ENCODE data around the gene TCF7L2.
A peak's percentile ranks its signal among the peaks of the same experiment; 100 is the strongest.

TCF7L2 gene

GRCh38 chr10:113001599-113002448 lies 51.8 kb downstream of the TCF7L2 start:
- no peak for DNase-seq

- no peak for DNase-seq
Observed at GRCh38 chr10:113002449-113002777, 52.4 kb downstream of the TCF7L2 start.

- DNase-seq: no peak
Observed at GRCh38 chr10:113003052-113003451, 53.0 kb downstream of the TCF7L2 start.

- no peak for DNase-seq
Observed at GRCh38 chr10:113004069-113004618, 54.1 kb downstream of the TCF7L2 start.

GRCh38 chr10:113005380-113005779 lies 55.3 kb downstream of the TCF7L2 start:
- DNase-seq: no peak

GRCh38 chr10:113006656-113007342 lies 56.8 kb downstream of the TCF7L2 start:
- DNase-seq: no peak

GRCh38 chr10:113007343-113007771 lies 57.3 kb downstream of the TCF7L2 start:
- no peak for DNase-seq

- DNase-seq: no peak
Observed at GRCh38 chr10:113007821-113008220, 57.8 kb downstream of the TCF7L2 start.

- DNase-seq: no peak
Observed at GRCh38 chr10:113011592-113012374, 61.7 kb downstream of the TCF7L2 start.

- DNase-seq: peak; percentile 24
Observed at GRCh38 chr10:113015201-113015600, 65.2 kb downstream of the TCF7L2 start.

GRCh38 chr10:113017376-113017775 lies 67.3 kb downstream of the TCF7L2 start:
- no peak for DNase-seq

GRCh38 chr10:113018034-113018433 lies 68.0 kb downstream of the TCF7L2 start:
- no peak for DNase-seq

- no peak for DNase-seq
Observed at GRCh38 chr10:113019096-113019495, 69.0 kb downstream of the TCF7L2 start.

GRCh38 chr10:113019692-113020474 lies 69.8 kb downstream of the TCF7L2 start:
- DNase-seq: no peak

- DNase-seq: no peak
Observed at GRCh38 chr10:113020475-113020753, 70.4 kb downstream of the TCF7L2 start.

- no peak for DNase-seq
Observed at GRCh38 chr10:113020838-113021237, 70.8 kb downstream of the TCF7L2 start.

- no peak for DNase-seq
Observed at GRCh38 chr10:113021268-113022040, 71.4 kb downstream of the TCF7L2 start.

- DNase-seq: no peak
Observed at GRCh38 chr10:113022265-113022664, 72.2 kb downstream of the TCF7L2 start.

- no peak for DNase-seq
Observed at GRCh38 chr10:113023017-113023416, 73.0 kb downstream of the TCF7L2 start.

GRCh38 chr10:113024930-113025329 lies 74.9 kb downstream of the TCF7L2 start:
- DNase-seq: no peak

GRCh38 chr10:113025487-113025886 lies 75.4 kb downstream of the TCF7L2 start:
- no peak for DNase-seq

GRCh38 chr10:113026679-113027078 lies 76.6 kb downstream of the TCF7L2 start:
- no peak for DNase-seq

All from COR-L47 (cell line).